HuH-7.5 (cell line): ENCODE results near the gene MTHFD1L.
A peak's percentile ranks its signal among the peaks of the same experiment; 100 is the strongest.
"Not testable (repeated sequence)": the region's sequence is repeated elsewhere in the genome, so short reads cannot be mapped to it uniquely, and the experiment has no call there.

Experiments used
- DNase-seq: peaks from one replicate; pipeline ENCODE4 v3.0.0; 2011; ENCODE audit warnings: low spot score

Gene MTHFD1L

GRCh38 chr6:150865406-150866146 lies at the start of gene MTHFD1L:
Gene MTHFD1L (plus strand): TSS chr6:150865702. CDS start chr6:150865823, 121 bp downstream.
- peak; percentile 88 for DNase-seq

GRCh38 chr6:150816554-150816953 lies 48.9 kb upstream of the MTHFD1L start:
- not testable (repeated sequence) for DNase-seq

GRCh38 chr6:150822932-150823331 lies 42.6 kb upstream of the MTHFD1L start:
- DNase-seq: no peak

GRCh38 chr6:150826788-150827187 lies 38.7 kb upstream of the MTHFD1L start:
- no peak for DNase-seq

- DNase-seq: not testable (repeated sequence)
Measured at GRCh38 chr6:150828107-150828506, 37.4 kb upstream of the MTHFD1L start.

- DNase-seq: no peak
Measured at GRCh38 chr6:150830439-150831165, 34.9 kb upstream of the MTHFD1L start.

GRCh38 chr6:150831577-150831976 lies 33.9 kb upstream of the MTHFD1L start:
- DNase-seq: no peak

GRCh38 chr6:150835620-150836019 lies 29.9 kb upstream of the MTHFD1L start:
- no peak for DNase-seq

GRCh38 chr6:150840185-150840584 lies 25.3 kb upstream of the MTHFD1L start:
- DNase-seq: no peak

- DNase-seq: no peak
Measured at GRCh38 chr6:150841189-150841588, 24.3 kb upstream of the MTHFD1L start.

- no peak for DNase-seq
Measured at GRCh38 chr6:150841697-150842096, 23.8 kb upstream of the MTHFD1L start.

GRCh38 chr6:150844371-150844770 lies 21.1 kb upstream of the MTHFD1L start:
- DNase-seq: no peak

GRCh38 chr6:150846641-150847040 lies 18.9 kb upstream of the MTHFD1L start:
- no peak for DNase-seq

GRCh38 chr6:150848400-150848799 lies 17.1 kb upstream of the MTHFD1L start:
- no peak for DNase-seq

GRCh38 chr6:150854392-150854791 lies 11.1 kb upstream of the MTHFD1L start:
- DNase-seq: not testable (repeated sequence)

GRCh38 chr6:150855171-150855570 lies 10.3 kb upstream of the MTHFD1L start:
- DNase-seq: not testable (repeated sequence)

GRCh38 chr6:150857062-150857944 lies 8.2 kb upstream of the MTHFD1L start:
- no peak for DNase-seq

- no peak for DNase-seq
Measured at GRCh38 chr6:150857945-150858308, 7.6 kb upstream of the MTHFD1L start.

GRCh38 chr6:150861448-150862168 lies 3.9 kb upstream of the MTHFD1L start:
- DNase-seq: not testable (repeated sequence)

- DNase-seq: no peak
Measured at GRCh38 chr6:150863213-150863928, 2.1 kb upstream of the MTHFD1L start.

- DNase-seq: no peak
Measured at GRCh38 chr6:150865043-150865405, 478 bp upstream of the MTHFD1L start.
